ENCODE measurements around the gene XPO5. TPM values are rescaled to one million over a fixed set of nuclear protein-coding genes. Genes with fewer than 3 reads are reported as not detected.

XPO5 gene
- total RNA-seq, 1 donor: 66.2 TPM

GRCh38 chr6:43509984-43510826 lies 65.6 kb downstream of the XPO5 start, which contains the start of gene LRRC73:
Gene LRRC73 (minus strand): TSS chr6:43510346. CDS start chr6:43509785, 561 bp downstream.
- Histone ChIP-seq H3K4me1 (ENCODE audit: insufficient read depth, low read length) (peaks cover 18% of the 10 kb centered on the region), H3K27ac (ENCODE audit: low read depth, low read length) (peak within 1 kb of the TSS; percentile 42), H3K27me3 (ENCODE audit: insufficient read depth, low read length) (no peaks in the 10 kb centered on the region), H3K4me2 (ENCODE audit: insufficient read depth, low read length) (peak within 1 kb of the TSS; percentile 86), H3K9me3 (ENCODE audit: low read depth, low read length) (no peaks in the 10 kb centered on the region), H3K79me2 (ENCODE audit: insufficient read depth, low read length) (peaks cover 21% of the 10 kb centered on the region), H2AFZ (ENCODE audit: low read length) (peak within 1 kb of the TSS; percentile 83), H3K4me3 (ENCODE audit: insufficient read depth, low read length) (peak within 1 kb of the TSS; percentile 81), H4K20me1 (ENCODE audit: insufficient read depth, low read length) (peaks cover 26% of the 10 kb centered on the region), H3K36me3 (ENCODE audit: insufficient read depth, low read length) (peaks cover 49% of the 10 kb centered on the region)
- TF ChIP-seq CTCF (IDR thresholded peaks at IDR 0.05; ENCODE audit: extremely low read depth, low read depth, low read length): no peak
- DNase-seq (ENCODE audit: insufficient read length, low spot score, missing footprints): peak; percentile 98

GRCh38 chr6:43509142-43509983 lies 66.5 kb downstream of the XPO5 start:
- peak overlapping the region; percentile 81 for H3K4me3 ChIP-seq (ENCODE audit: insufficient read depth, low read length)
- no peak for TF ChIP-seq CTCF (IDR thresholded peaks at IDR 0.05; ENCODE audit: extremely low read depth, low read depth, low read length)
- H3K27ac ChIP-seq (ENCODE audit: low read depth, low read length): no peak overlapping the region

GRCh38 chr6:43508481-43509141 lies 67.2 kb downstream of the XPO5 start:
- Histone ChIP-seq H4K20me1 (ENCODE audit: insufficient read depth, low read length) (peaks cover 24% of the 10 kb centered on the region), H3K4me2 (ENCODE audit: insufficient read depth, low read length) (peak overlapping the region; percentile 86), H3K36me3 (ENCODE audit: insufficient read depth, low read length) (peaks cover 43% of the 10 kb centered on the region), H3K4me1 (ENCODE audit: insufficient read depth, low read length) (peaks cover 17% of the 10 kb centered on the region), H3K4me3 (ENCODE audit: insufficient read depth, low read length) (no peak overlapping the region), H3K27me3 (ENCODE audit: insufficient read depth, low read length) (no peaks in the 10 kb centered on the region), H3K27ac (ENCODE audit: low read depth, low read length) (no peak overlapping the region), H3K9me3 (ENCODE audit: low read depth, low read length) (no peaks in the 10 kb centered on the region), H3K79me2 (ENCODE audit: insufficient read depth, low read length) (peaks cover 8% of the 10 kb centered on the region), H2AFZ (ENCODE audit: low read length) (no peak overlapping the region)
- TF ChIP-seq CTCF (IDR thresholded peaks at IDR 0.05; ENCODE audit: extremely low read depth, low read depth, low read length): no peak
- no peak for DNase-seq (ENCODE audit: insufficient read length, low spot score, missing footprints)

More at GRCh38 chr6:43509142-43509983, 66.5 kb downstream of the XPO5 start:
- DNase-seq (ENCODE audit: insufficient read length, low spot score, missing footprints): no peak
- H3K27me3 ChIP-seq (ENCODE audit: insufficient read depth, low read length): no peaks in the 10 kb centered on the region
- peaks cover 47% of the 10 kb centered on the region for H3K36me3 ChIP-seq (ENCODE audit: insufficient read depth, low read length)
- no peaks in the 10 kb centered on the region for H3K9me3 ChIP-seq (ENCODE audit: low read depth, low read length)
- H3K79me2 ChIP-seq (ENCODE audit: insufficient read depth, low read length): peaks cover 13% of the 10 kb centered on the region
- peak overlapping the region; percentile 86 for H3K4me2 ChIP-seq (ENCODE audit: insufficient read depth, low read length)
- peak overlapping the region; percentile 65 for H2AFZ ChIP-seq (ENCODE audit: low read length)
- H4K20me1 ChIP-seq (ENCODE audit: insufficient read depth, low read length): peaks cover 25% of the 10 kb centered on the region
- peaks cover 17% of the 10 kb centered on the region for H3K4me1 ChIP-seq (ENCODE audit: insufficient read depth, low read length)

Measured in osteoblast (primary cell).